Lower lobe of right lung (tissue), 2 donors: ENCODE data around the gene CACNA1D. TPM values are rescaled to one million over a fixed set of nuclear protein-coding genes. Genes with fewer than 3 reads are reported as not detected.

Source experiments
- ATAC-seq, 2 donors: fragments of 200-7000 bp; cut with Tn5 transposase; one replicate each; pipeline ENCODE4 v1.9.1; 2020 to 2022; ENCODE audit warnings: mild to moderate bottlenecking in 2 of 2, moderate library complexity in 2 of 2
- DNase-seq: peaks from one replicate; pipeline ENCODE4 v3.0.0-alpha.2; 2020
- H3K27ac ChIP-seq: fragments of 200-600 bp; one replicate; pipeline ENCODE4 v1.8.0; 2022
- H3K27me3 ChIP-seq: fragments of 200-600 bp; one replicate; pipeline ENCODE4 v1.8.0; 2022; ENCODE audit warnings: low read depth
- H3K36me3 ChIP-seq: fragments of 200-600 bp; one replicate; pipeline ENCODE4 v1.8.0; 2022; ENCODE audit warnings: mild to moderate bottlenecking
- H3K4me1 ChIP-seq: fragments of 200-600 bp; one replicate; pipeline ENCODE4 v1.8.0; 2022
- H3K4me3 ChIP-seq: fragments of 200-600 bp; one replicate; pipeline ENCODE4 v1.8.0; 2022; ENCODE audit warnings: mild to moderate bottlenecking
- H3K9me3 ChIP-seq: fragments of 200-600 bp; one replicate; pipeline ENCODE4 v1.8.0; 2022
- intact Hi-C: fragments of 100-400 bp; cut with DNase I; formaldehyde crosslinking; loops from one replicate; pipeline ENCODE4 v1.11.0; 2022
- total RNA-seq: library from RNA; stranded (reverse); fragmentation: NEBNext Ultra II Directional; extraction: Animal tissue kit (Norgen Biotek cat#: 25700); gene quantifications from one replicate; pipeline ENCODE4 v1.2.1, GENCODE V29; 2021
- TF ChIP-seq, protein P1 (sequence below): fragments of 200-600 bp; IDR thresholded peaks from one replicate; pipeline ENCODE4 v1.8.0; 2022; ENCODE audit warnings: antibody characterized with exemption, mild to moderate bottlenecking
- donor health status: DM: no; HTN: yes; CAD: no; lungs with severe emphysema.

Gene CACNA1D
- total RNA-seq, 1 donor from 2014 or later, result 33.6 TPM

DNA sequence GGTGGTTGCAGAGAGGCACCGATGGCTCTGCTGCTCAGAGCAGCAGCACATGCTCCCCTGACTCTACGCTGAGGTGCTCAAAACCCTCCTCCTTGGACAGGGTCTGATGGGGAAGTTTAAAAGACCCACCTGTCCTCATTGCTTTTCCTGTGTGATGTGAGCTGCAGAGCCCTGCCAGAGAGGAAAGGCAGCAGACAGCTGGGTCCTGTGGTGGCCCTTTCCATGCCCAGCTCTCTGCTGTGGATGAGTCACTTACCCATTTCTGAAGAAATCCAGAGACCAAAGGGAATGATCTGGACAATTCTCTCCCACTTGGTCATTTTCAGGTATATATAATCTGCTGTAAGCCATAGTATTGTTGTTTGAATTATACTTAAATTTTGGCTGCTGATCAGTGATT, 230.2 kb downstream of the CACNA1D start:
- intact Hi-C loops, result no loop called here
- Histone ChIP-seq H3K27me3 (no peaks in the 10 kb centered on the region), H3K27ac (no peak overlapping the region), H3K36me3 (peaks cover 8% of the 10 kb centered on the region), H3K4me1 (no peaks in the 10 kb centered on the region), H3K4me3 (no peak overlapping the region), H3K9me3 (no peaks in the 10 kb centered on the region)
- TF ChIP-seq, protein P1, sequence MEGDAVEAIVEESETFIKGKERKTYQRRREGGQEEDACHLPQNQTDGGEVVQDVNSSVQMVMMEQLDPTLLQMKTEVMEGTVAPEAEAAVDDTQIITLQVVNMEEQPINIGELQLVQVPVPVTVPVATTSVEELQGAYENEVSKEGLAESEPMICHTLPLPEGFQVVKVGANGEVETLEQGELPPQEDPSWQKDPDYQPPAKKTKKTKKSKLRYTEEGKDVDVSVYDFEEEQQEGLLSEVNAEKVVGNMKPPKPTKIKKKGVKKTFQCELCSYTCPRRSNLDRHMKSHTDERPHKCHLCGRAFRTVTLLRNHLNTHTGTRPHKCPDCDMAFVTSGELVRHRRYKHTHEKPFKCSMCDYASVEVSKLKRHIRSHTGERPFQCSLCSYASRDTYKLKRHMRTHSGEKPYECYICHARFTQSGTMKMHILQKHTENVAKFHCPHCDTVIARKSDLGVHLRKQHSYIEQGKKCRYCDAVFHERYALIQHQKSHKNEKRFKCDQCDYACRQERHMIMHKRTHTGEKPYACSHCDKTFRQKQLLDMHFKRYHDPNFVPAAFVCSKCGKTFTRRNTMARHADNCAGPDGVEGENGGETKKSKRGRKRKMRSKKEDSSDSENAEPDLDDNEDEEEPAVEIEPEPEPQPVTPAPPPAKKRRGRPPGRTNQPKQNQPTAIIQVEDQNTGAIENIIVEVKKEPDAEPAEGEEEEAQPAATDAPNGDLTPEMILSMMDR, result no peak
- no peak for DNase-seq
- no peak for ATAC-seq

DNA sequence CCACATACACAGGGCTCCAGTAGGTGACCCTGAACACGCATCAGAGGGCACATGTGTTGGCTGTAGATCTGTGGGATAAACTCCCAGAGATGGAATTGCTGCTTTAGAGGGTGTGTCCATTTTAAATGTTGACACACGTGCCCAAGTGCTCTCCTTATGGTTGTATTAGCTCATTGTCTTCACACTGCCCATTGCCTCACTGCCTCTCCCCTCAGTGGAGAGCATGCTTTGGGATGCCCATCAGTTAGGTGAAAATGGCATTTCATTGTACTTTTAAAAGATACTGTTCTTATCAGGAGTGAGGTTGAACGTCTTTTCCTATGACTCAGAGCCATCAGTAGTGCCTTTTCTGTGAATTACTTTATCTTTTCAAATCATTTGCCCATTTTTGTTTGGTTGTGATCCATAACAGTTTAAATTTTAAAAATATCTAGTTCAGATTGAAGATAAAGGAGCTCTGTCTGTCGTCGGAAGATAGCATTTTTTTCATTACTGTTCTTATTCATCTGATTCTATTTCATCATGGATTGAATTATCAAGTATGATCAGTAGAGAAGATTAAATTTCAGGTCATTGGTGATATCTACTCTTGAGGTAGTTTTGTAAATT, 231.1 kb downstream of the CACNA1D start:
- Histone ChIP-seq H3K4me1 (no peaks in the 10 kb centered on the region), H3K27me3 (no peaks in the 10 kb centered on the region), H3K27ac (no peak overlapping the region), H3K4me3 (no peak overlapping the region), H3K36me3 (peaks cover 8% of the 10 kb centered on the region), H3K9me3 (no peaks in the 10 kb centered on the region)
- TF ChIP-seq, protein P1, result no peak
- intact Hi-C loops, result no loop called here
- DNase-seq (no peak), ATAC-seq (no peak)

DNA sequence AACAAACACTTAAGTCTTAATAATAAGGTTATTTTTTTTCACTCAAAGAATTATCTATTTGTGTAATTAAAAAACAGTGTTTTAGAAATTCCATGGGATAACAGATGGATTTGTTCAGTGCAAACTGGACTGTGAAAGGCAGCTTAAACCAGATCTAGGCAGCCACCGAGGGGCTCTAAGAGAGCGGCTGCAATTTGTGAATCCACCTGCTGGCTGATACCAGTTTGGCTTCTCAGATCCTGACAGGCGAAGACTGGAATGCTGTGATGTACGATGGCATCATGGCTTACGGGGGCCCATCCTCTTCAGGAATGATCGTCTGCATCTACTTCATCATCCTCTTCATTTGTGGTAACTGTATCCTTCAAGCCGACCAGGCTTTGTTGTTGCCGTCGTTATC, 232.2 kb downstream of the CACNA1D start:
- TF ChIP-seq, protein P1, result no peak
- no peak for ATAC-seq
- Histone ChIP-seq H3K4me3 (no peak overlapping the region), H3K27me3 (no peaks in the 10 kb centered on the region), H3K4me1 (no peaks in the 10 kb centered on the region), H3K36me3 (peaks cover 8% of the 10 kb centered on the region), H3K27ac (no peak overlapping the region), H3K9me3 (no peaks in the 10 kb centered on the region)
- intact Hi-C loops, result no loop called here
- DNase-seq, result no peak

DNA sequence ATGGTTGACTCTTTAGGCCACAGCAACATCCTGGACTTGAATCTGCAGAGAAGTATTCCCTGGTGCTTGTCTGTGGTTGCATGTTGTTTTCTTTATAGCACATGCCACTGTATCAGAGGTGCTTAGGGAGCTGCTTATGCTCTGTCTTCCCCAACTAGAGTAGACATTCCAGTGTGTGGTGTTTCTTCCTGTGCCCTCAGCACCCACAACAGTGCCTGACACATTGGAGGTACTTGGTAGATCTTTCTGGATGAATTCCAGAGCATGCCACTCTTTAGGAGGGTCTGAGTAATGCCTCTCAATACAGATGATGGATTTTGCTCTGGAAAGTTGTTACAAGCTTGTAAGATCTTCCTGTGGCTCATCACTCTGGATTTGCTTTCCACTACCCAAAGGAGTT, 234.2 kb downstream of the CACNA1D start:
- H3K27me3 ChIP-seq, result no peaks in the 10 kb centered on the region
- ATAC-seq, result no peak
- H3K36me3 ChIP-seq, result peaks cover 8% of the 10 kb centered on the region
- H3K27ac ChIP-seq, result no peak overlapping the region
- H3K4me1 ChIP-seq, result no peaks in the 10 kb centered on the region
- DNase-seq, result no peak
- TF ChIP-seq, protein P1, result no peak
- no peaks in the 10 kb centered on the region for H3K9me3 ChIP-seq
- H3K4me3 ChIP-seq, result no peak overlapping the region
- intact Hi-C loops, result no loop called here

DNA sequence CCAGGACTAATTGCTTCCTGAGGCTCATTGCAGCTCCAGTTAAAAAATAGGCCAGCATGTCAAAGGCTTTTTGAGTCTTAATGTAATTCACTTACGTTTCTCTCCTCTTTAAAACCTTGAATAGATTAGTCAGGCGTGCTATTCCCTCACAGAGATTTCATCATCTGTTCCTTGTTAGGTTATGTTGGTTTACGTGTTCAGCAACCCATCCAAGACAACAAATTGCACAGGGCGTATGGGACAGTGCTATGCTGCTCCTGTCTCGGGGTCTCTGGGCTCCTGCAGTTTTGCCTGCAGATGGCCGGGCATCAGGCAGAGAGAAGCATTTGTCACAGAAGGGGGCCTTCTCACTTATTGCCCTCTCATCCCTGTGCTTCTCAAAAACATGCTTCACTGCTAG, 234.7 kb downstream of the CACNA1D start:
- H3K27ac ChIP-seq, result no peak overlapping the region
- TF ChIP-seq, protein P1, result no peak
- intact Hi-C loops, result no loop called here
- peaks cover 8% of the 10 kb centered on the region for H3K36me3 ChIP-seq
- no peaks in the 10 kb centered on the region for H3K27me3 ChIP-seq
- H3K4me3 ChIP-seq, result no peak overlapping the region
- DNase-seq, result no peak
- no peaks in the 10 kb centered on the region for H3K4me1 ChIP-seq
- no peak for ATAC-seq
- H3K9me3 ChIP-seq, result no peaks in the 10 kb centered on the region
